Measurements from ENCODE around the gene ANO10.

DNA sequence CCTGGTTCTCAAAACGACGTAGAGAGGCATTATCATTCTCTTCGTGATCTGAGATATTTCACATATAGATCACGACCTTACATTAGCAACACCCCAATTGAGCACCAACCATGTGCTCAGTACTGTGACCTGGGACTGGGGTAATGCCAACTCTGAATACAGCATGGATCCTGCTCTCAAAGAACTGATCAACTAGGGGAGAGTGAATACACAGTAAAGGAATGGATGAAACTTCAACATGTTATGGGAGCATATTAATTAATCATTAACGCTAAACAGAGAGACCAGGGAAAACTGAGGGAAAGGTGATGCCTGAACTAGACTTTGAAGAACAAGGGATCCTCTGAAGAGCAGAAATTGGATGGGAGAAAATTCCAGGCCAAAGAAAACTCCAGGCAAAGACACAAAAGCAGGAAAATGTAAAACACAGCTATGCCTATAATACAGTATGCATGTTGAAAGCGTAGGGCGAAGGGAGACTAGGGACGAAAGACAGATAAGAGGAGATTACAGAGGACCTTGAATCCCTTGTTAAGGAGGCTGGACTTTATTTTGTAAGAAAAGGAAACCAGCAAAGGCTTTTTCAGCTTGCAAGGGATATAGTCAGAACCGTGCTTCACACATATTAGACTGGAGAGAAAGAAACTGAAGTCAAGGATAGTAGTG, 105.7 kb downstream of the ANO10 start:
- TF ChIP-seq CTCF (IDR thresholded peaks at IDR 0.05; ENCODE audit: borderline replicate concordance, extremely low read depth, low read length, poor library complexity, severe bottlenecking) (no peak), EZH2 (IDR thresholded peaks at IDR 0.05; ENCODE audit: borderline replicate concordance, low read depth, low read length, severe bottlenecking) (no peak)

Measured in DND-41 (cell line).